ENCODE data around the gene DDIAS.

GRCh38 chr11:82978422-82979099, 77.0 kb downstream of the DDIAS start:
- TF ChIP-seq CTCF (IDR thresholded peaks at IDR 0.05): no peak
- TF ChIP-seq POLR2A (IDR thresholded peaks at IDR 0.05): no peak

Measured in lower leg skin (tissue), 3 donors.